GM12872 (cell line): ENCODE measurements around the gene TMUB1.

Experiments used
- TF ChIP-seq, protein P1 (sequence below): IDR thresholded peaks from 3 replicates; pipeline ENCODE4 v1.5.1; 2011; ENCODE audit warnings: low read depth, mild to moderate bottlenecking, low read length, moderate library complexity; ENCODE audit not compliant: insufficient read depth

The TMUB1 gene, protein sequence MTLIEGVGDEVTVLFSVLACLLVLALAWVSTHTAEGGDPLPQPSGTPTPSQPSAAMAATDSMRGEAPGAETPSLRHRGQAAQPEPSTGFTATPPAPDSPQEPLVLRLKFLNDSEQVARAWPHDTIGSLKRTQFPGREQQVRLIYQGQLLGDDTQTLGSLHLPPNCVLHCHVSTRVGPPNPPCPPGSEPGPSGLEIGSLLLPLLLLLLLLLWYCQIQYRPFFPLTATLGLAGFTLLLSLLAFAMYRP

DNA sequence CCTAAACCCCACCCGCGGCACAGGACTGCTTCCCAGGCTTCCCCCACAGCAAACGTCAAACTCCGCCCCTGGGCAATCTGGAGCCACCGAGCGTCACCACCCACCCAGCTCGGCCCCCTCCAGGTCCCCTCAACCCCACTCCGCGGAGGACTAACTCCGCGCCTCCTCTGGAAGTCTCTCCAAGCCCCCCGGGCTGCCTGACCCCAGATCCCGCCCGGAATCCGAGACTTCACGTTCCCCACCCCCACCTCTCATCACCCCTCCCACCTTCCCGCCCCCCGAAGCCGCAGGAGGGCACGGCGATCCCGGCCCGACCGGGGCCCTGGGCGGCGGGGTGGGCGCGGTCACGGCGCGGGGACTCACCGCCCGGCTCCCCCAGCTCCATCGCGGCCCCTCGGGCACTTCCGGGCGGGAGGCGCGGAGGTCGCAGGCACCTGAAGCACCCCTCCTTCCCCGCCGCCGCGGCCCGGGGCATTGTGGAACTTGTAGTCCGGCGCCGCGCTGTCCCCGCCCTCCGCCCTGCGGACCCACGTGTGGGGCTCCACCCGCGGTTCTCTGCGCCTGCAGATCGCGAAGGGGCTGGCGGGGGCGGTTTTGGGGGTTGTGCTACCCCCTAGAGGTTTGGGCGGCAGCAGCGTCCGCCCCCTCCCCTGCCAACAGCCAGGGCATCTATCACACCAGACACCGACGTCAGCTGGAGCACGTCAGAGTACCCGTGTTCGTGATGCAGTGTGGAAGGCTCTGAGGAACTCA, at the start of gene TMUB1:
TSS of gene TMUB1 (minus strand) at position 423 of the 753 bp plus-strand sequence. CDS start 930 bp downstream, outside the sequence.
- TF ChIP-seq, protein P1, sequence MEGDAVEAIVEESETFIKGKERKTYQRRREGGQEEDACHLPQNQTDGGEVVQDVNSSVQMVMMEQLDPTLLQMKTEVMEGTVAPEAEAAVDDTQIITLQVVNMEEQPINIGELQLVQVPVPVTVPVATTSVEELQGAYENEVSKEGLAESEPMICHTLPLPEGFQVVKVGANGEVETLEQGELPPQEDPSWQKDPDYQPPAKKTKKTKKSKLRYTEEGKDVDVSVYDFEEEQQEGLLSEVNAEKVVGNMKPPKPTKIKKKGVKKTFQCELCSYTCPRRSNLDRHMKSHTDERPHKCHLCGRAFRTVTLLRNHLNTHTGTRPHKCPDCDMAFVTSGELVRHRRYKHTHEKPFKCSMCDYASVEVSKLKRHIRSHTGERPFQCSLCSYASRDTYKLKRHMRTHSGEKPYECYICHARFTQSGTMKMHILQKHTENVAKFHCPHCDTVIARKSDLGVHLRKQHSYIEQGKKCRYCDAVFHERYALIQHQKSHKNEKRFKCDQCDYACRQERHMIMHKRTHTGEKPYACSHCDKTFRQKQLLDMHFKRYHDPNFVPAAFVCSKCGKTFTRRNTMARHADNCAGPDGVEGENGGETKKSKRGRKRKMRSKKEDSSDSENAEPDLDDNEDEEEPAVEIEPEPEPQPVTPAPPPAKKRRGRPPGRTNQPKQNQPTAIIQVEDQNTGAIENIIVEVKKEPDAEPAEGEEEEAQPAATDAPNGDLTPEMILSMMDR: no peak

DNA sequence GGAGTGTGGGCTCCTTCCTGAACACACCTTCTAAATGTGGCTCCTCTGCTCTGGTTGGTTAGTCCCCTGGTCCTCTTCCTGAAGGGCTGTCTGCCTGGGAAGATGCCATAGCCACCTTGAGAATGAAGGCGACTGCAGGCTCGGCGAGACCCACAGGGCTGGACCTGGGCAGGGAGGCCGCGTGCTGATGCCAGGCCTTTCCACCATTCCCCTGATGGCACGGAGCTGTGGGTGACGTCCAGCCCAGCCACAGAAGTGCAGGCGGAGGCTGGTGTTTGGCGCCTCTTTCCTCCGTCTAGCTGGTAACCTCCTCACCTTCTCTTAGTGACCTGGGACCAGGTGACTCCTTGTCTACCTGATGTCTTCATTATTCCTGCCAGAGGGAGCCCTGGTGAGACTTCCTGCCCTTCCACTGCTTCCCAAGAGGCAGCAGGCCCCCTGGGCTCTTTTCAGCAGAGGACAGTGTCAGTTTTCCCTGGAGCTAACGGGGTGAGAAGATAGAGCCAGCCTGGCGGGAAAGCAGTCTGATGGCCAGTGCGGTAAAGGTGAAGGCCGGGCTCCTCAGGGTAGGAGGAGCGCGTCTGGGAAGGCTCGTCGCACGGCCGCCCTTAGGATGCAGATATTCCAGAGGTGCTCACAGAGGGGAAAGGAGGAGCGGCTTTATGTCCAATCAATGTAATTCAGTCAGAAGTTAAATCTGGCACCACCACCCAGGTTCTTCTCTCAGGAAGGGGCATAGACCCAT, 49.3 kb upstream of the TMUB1 start:
- TF ChIP-seq, protein P1: no peak

DNA sequence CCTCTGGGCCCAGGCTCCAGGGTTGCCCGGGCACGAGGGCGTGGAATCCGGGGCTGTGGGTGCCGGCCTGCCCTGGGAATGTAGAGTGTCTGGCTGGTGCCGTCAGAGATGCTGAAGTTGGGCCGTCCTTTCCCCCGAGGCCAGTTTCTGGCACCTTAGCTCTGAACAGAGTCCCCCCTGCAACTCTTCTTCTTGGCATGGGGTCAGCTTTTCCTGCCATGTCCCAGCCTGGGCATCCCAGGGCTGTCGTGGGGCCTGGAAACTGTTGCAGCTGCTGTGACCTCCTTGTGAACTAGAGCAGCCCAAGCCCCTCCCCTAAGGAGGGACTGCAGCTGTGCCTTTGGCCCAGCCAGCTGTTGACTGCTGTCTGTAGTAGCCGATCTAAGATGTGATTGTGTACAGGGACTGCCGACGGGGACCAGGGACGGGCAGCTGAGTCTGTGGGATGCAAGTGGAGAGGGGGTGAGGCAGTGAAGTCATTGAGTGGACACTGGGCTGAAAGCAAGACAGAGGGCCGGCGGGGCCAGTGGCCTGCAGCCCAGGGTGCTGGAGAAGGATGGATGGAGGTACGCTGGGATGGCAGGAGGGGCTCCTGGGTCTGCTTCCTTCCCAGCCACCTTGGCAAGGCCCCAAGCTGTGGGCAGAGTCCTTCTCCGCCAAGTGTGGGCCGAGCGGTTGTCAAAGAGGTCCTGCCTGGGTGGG, 48.5 kb upstream of the TMUB1 start:
- TF ChIP-seq, protein P1: no peak

DNA sequence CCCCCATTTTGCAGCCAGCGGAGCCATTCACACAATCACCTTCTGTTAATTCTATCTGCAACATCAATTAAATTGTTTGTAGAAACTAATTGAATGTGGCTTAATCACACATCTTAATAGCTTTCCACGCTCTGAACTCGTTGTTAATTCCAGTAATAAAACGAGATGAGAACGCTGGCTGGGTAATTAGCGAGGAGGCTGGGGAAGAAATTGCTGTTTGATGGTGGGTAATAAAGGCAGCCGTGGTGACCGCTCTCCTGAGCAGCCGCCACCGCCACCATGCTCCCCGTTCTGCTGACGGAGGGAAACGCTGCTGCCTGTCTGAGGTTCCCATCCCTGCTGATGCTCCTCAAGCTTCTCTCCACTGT, 47.9 kb upstream of the TMUB1 start:
- TF ChIP-seq, protein P1: no peak

DNA sequence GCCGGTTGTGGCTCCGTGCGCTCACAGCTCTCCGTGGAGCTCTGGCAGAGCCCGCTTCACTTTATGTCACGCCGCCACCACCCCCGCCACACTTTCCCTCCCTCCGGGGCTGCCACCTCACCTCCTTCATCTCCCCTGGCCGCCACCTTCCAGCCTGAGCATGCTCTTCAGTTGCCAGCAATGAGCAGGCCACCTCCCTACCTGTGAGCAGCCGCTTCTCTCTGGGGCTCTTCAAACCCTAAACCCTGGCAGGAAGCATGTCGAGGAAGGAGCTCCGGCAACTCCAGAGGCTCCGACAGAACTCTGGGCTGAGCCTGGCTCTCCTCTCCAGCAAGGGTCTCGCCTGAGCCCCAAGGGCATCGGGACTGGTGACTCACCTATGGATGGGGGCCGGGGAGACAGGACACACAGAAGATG, 47.5 kb upstream of the TMUB1 start:
- TF ChIP-seq, protein P1: no peak

DNA sequence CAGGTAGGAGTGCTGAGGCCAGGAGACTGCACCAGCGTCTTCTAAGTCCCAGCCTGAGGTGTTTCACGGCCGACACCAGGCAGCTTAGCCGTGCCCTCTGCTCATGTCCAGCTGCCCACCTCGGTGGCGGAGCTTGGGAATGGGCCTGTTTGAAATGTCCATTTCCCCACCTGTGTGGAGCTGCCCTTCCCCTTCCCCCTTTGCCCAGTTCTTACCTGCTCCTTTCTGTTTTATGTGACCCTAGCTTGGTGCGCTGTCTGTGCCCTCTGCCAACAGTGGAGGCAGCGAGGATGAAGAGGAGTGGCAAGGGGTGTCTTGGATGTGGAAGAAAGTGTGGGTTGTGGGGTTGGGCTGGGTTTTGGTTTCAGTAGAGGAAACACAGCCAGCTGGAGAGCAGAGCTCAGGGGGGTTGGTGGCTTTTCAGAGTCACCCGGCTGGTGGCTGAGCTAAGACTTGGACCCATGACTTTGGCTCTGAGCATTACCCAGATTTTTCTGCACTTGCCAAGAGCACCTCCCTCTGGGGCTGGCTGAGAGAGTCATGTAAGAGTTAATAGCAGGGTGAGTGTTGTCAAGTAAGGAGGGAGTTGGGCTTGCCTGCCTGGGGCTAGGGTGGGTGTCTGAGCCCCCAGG, 46.8 kb upstream of the TMUB1 start:
- TF ChIP-seq, protein P1: no peak
